Parathyroid adenoma (tissue), 2 donors: ENCODE results near the gene CRB2.
A peak's percentile ranks its signal among the peaks of the same experiment; 100 is the strongest.

Experiments
- H2AFZ ChIP-seq: fragments of 300-600 bp; sonication (generic); one replicate; pipeline ENCODE4 v1.7.0; 2017; ENCODE audit warnings: antibody characterized with exemption, mild to moderate bottlenecking
- H3K27ac ChIP-seq: fragments of 300-600 bp; sonication (generic); one replicate; pipeline ENCODE4 v1.7.0; 2017
- H3K27me3 ChIP-seq: fragments of 300-600 bp; sonication (generic); one replicate; pipeline ENCODE4 v1.7.0; 2017; ENCODE audit warnings: low read length; ENCODE audit not compliant: control insufficient read depth, insufficient read depth
- H3K36me3 ChIP-seq: fragments of 300-600 bp; sonication (generic); one replicate; pipeline ENCODE4 v1.7.0; 2017; ENCODE audit warnings: low read length; ENCODE audit not compliant: control insufficient read depth, insufficient read depth
- H3K4me1 ChIP-seq: fragments of 300-600 bp; sonication (generic); one replicate; pipeline ENCODE4 v1.7.0; 2017; ENCODE audit warnings: control low read depth
- H3K4me2 ChIP-seq: fragments of 300-600 bp; sonication (generic); one replicate; pipeline ENCODE4 v1.7.0; 2017; ENCODE audit warnings: low read length
- H3K4me3 ChIP-seq: fragments of 300-600 bp; sonication (generic); one replicate; pipeline ENCODE4 v1.7.0; 2017; ENCODE audit warnings: low read depth, low read length
- H3K79me2 ChIP-seq: fragments of 300-600 bp; sonication (generic); one replicate; pipeline ENCODE4 v1.7.0; 2017; ENCODE audit warnings: control low read depth
- H3K9ac ChIP-seq: fragments of 300-600 bp; sonication (generic); one replicate; pipeline ENCODE4 v1.7.0; 2017; ENCODE audit warnings: mild to moderate bottlenecking
- H3K9me3 ChIP-seq: fragments of 300-600 bp; sonication (generic); one replicate; pipeline ENCODE4 v1.7.0; 2017; ENCODE audit warnings: low read length; ENCODE audit not compliant: control insufficient read depth
- TF ChIP-seq, protein P1 (sequence below): fragments of 300-600 bp; sonication (generic); IDR thresholded peaks from one replicate; pipeline ENCODE4 v1.7.0; 2017; ENCODE audit warnings: antibody characterized with exemption, mild to moderate bottlenecking
- donor health status: primary hyperparathyroidism.

Gene CRB2

DNA sequence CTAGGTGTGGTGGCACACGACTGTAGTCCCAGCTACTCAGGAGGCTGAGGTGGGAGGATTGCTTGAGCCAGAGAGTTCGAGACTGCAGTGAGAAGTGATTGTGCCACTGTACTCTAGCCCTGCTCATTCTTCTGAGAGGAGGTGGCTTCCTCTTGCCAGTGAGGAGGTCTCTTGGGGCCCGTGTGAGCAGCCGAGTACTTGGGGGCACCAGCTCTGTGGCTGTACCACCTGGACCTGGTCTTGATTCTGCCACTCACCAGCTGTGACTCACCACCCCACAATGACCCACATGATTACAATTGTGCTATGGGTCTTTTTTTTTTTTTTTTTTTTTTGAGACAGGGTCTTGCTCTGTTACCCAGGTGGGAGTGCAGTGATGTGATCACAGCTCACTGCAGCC, 18.0 kb upstream of the CRB2 start:
- peaks cover 29% of the 10 kb centered on the region for H3K4me1 ChIP-seq
- no peak overlapping the region for H3K27ac ChIP-seq
- H3K79me2 ChIP-seq: no peaks in the 10 kb centered on the region
- no peak overlapping the region for H3K9ac ChIP-seq
- no peak overlapping the region for H2AFZ ChIP-seq
- H3K4me3 ChIP-seq: no peak overlapping the region
- TF ChIP-seq, protein P1, sequence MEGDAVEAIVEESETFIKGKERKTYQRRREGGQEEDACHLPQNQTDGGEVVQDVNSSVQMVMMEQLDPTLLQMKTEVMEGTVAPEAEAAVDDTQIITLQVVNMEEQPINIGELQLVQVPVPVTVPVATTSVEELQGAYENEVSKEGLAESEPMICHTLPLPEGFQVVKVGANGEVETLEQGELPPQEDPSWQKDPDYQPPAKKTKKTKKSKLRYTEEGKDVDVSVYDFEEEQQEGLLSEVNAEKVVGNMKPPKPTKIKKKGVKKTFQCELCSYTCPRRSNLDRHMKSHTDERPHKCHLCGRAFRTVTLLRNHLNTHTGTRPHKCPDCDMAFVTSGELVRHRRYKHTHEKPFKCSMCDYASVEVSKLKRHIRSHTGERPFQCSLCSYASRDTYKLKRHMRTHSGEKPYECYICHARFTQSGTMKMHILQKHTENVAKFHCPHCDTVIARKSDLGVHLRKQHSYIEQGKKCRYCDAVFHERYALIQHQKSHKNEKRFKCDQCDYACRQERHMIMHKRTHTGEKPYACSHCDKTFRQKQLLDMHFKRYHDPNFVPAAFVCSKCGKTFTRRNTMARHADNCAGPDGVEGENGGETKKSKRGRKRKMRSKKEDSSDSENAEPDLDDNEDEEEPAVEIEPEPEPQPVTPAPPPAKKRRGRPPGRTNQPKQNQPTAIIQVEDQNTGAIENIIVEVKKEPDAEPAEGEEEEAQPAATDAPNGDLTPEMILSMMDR: no peak
- H3K4me2 ChIP-seq: no peak overlapping the region
- H3K27me3 ChIP-seq: no peaks in the 10 kb centered on the region
- no peaks in the 10 kb centered on the region for H3K9me3 ChIP-seq
- H3K36me3 ChIP-seq: no peaks in the 10 kb centered on the region

DNA sequence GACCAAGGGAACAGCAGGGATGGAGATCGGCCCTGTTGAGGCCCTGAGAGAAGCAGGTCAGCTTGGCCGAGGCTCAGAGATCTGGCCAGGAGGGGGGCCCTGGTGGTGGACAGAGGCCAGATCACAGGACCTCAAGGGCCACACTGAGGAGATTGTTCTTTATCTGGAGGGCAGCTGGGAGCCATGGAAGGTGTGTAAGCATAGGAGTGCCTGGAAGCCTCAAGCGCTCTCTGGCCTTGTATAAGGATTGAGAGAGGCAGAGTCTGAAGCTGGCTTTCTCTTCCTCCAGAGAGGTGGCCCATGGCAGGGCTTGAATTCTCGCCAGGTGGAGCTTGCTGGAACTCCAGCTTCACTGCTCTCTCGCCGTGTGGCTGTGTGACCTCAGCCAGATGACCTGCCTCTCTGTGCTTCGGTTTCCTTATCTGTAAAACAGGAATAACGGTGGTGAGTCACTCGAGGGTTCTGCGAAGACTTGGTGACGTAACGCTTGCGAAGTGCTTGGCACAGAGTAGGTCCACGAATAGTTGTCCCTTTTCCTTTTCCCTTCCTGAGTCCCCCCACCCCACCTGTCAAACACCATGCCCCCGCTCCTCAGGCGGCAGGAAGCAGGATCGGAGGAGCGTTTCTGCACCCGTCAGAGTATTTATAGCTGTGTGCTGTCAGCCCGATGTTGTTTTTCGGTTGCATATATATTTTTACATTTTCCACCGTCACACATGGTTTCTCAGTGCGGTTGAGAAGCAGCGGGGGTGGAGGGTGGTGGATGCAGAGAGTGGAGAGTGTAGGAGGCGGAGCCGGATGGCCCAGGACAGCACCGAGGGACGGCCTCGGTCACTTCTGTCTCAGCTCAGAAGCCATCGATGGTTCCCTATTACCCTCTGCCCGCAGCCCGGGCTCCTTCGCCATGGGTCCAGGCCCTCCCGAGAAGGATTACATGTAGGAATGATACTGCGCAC, 17.0 kb upstream of the CRB2 start:
- H3K4me2 ChIP-seq: no peak overlapping the region
- TF ChIP-seq, protein P1: no peak
- no peaks in the 10 kb centered on the region for H3K79me2 ChIP-seq
- H3K36me3 ChIP-seq: no peaks in the 10 kb centered on the region
- H3K9ac ChIP-seq: no peak overlapping the region
- peaks cover 38% of the 10 kb centered on the region for H3K4me1 ChIP-seq
- H2AFZ ChIP-seq: no peak overlapping the region
- no peak overlapping the region for H3K27ac ChIP-seq
- H3K9me3 ChIP-seq: no peaks in the 10 kb centered on the region
- no peaks in the 10 kb centered on the region for H3K27me3 ChIP-seq
- H3K4me3 ChIP-seq: no peak overlapping the region

GRCh38 chr9:123339666-123340510, 16.1 kb upstream of the CRB2 start:
- Histone ChIP-seq H3K27ac (no peak overlapping the region), H3K4me3 (no peak overlapping the region), H3K79me2 (no peaks in the 10 kb centered on the region), H3K4me1 (peaks cover 33% of the 10 kb centered on the region), H3K9me3 (no peaks in the 10 kb centered on the region), H3K27me3 (no peaks in the 10 kb centered on the region), H2AFZ (peak overlapping the region; percentile 58), H3K36me3 (no peaks in the 10 kb centered on the region), H3K4me2 (peak overlapping the region; percentile 28), H3K9ac (no peak overlapping the region)
- TF ChIP-seq, protein P1: no peak

- no peaks in the 10 kb centered on the region for H3K27me3 ChIP-seq
- H3K4me2 ChIP-seq: no peak overlapping the region
- H3K27ac ChIP-seq: no peak overlapping the region
- H3K9me3 ChIP-seq: no peaks in the 10 kb centered on the region
- H3K36me3 ChIP-seq: no peaks in the 10 kb centered on the region
- no peaks in the 10 kb centered on the region for H3K79me2 ChIP-seq
- H3K4me3 ChIP-seq: no peak overlapping the region
- TF ChIP-seq, protein P1: no peak
- peaks cover 17% of the 10 kb centered on the region for H3K4me1 ChIP-seq
- no peak overlapping the region for H3K9ac ChIP-seq
- no peak overlapping the region for H2AFZ ChIP-seq
These were observed 14.2 kb upstream of the CRB2 start for GRCh38 chr9:123341816-123342215.
